Breast epithelium (tissue), 3 donors: ENCODE results near the gene NEURL3.

Source experiments
- POLR2A ChIP-seq: fragments of 450-650 bp; IDR thresholded peaks from one replicate; pipeline ENCODE4 v1.6.1; 2016; ENCODE audit warnings: antibody characterized with exemption, mild to moderate bottlenecking, moderate library complexity
- POLR2AphosphoS5 ChIP-seq, 3 donors: sonication (generic); formaldehyde crosslinking; IDR thresholded peaks; one replicate each; pipeline ENCODE4 v1.6.1; 2017; ENCODE audit warnings: antibody characterized with exemption in 3 of 3
- TF ChIP-seq, protein P1 (sequence below), 3 donors: fragments of 450-650 bp; IDR thresholded peaks; one replicate each; pipeline ENCODE4 v1.5.1; 2016 to 2017; ENCODE audit warnings: antibody characterized with exemption in 3 of 3, mild to moderate bottlenecking in 3 of 3, moderate library complexity in 3 of 3

DNA sequence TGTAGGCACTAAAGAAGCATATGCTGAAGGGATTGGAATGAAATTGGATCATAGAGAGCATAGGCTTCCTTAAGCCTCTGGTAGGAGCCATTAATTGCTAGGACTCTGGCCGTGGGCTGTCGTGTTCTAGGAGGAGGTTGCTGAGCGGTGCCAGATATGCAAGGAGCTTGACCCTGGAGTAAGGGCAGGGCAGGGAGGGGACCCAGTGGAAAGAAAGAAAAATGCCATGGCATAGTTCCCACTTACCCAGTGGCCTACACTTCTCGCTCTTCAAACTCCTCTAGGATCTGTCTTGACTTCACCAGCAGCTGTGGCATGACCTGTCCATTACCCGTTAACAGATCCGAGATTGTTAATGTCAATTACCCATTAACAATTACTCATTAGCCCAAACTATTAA is 53.1 kb downstream of the NEURL3 start:
- no peak for TF ChIP-seq POLR2AphosphoS5 (IDR thresholded peaks at IDR 0.05)
- TF ChIP-seq, protein P1, sequence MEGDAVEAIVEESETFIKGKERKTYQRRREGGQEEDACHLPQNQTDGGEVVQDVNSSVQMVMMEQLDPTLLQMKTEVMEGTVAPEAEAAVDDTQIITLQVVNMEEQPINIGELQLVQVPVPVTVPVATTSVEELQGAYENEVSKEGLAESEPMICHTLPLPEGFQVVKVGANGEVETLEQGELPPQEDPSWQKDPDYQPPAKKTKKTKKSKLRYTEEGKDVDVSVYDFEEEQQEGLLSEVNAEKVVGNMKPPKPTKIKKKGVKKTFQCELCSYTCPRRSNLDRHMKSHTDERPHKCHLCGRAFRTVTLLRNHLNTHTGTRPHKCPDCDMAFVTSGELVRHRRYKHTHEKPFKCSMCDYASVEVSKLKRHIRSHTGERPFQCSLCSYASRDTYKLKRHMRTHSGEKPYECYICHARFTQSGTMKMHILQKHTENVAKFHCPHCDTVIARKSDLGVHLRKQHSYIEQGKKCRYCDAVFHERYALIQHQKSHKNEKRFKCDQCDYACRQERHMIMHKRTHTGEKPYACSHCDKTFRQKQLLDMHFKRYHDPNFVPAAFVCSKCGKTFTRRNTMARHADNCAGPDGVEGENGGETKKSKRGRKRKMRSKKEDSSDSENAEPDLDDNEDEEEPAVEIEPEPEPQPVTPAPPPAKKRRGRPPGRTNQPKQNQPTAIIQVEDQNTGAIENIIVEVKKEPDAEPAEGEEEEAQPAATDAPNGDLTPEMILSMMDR (IDR thresholded peaks at IDR 0.05) = no peak
- no peak for TF ChIP-seq POLR2A
